WTC11 (cell line): ENCODE results near the gene ARPC1A. TPM values are rescaled to one million over a fixed set of nuclear protein-coding genes. Genes with fewer than 3 reads are reported as not detected.
A peak's percentile ranks its signal among the peaks of the same experiment; 100 is the strongest.

Experiments used
- ATAC-seq: fragments of 200-7000 bp; cut with Tn5 transposase; 2 replicates; pipeline ENCODE4 v1.10.0; 2021; ENCODE audit warnings: mild to moderate bottlenecking, moderate library complexity
- CTCF ChIA-PET: fragments of 300-600 bp; sonication (Branson Sonifier 250); formaldehyde crosslinking; loops from one replicate; lab custom pipeline; 2021; ENCODE audit warnings: antibody characterized with exemption; lab: Charles Lee
- POLR2A ChIA-PET: fragments of 350-600 bp; sonication (Branson Sonifier 250); formaldehyde crosslinking; loops from one replicate; lab custom pipeline; 2021; ENCODE audit warnings: antibody characterized with exemption; lab: Charles Lee
- DNase-seq: peaks from one replicate; pipeline ENCODE4 v3.0.0; 2021; ENCODE audit warnings: low spot score
- H3K27ac Mint-ChIP-seq: 2 replicates; pipeline ENCODE4 v1.8.0; 2021; ENCODE audit warnings: mixed read lengths
- H3K27me3 Mint-ChIP-seq: 2 replicates; pipeline ENCODE4 v1.8.0; 2021; ENCODE audit warnings: low read depth, mild to moderate bottlenecking, moderate library complexity, mixed read lengths
- H3K36me3 Mint-ChIP-seq: 2 replicates; pipeline ENCODE4 v1.8.0; 2021; ENCODE audit warnings: mixed read lengths
- H3K4me1 Mint-ChIP-seq: 2 replicates; pipeline ENCODE4 v1.8.0; 2022; ENCODE audit warnings: mixed read lengths
- H3K4me3 Mint-ChIP-seq: 2 replicates; pipeline ENCODE4 v1.8.0; 2021; ENCODE audit warnings: mild to moderate bottlenecking, moderate library complexity, mixed read lengths
- H3K9me3 Mint-ChIP-seq: 2 replicates; pipeline ENCODE4 v1.8.0; 2021; ENCODE audit warnings: mixed read lengths
- ATF1 ChIP-seq: sonication (generic); formaldehyde crosslinking; IDR thresholded peaks from 2 replicates; pipeline ENCODE4 v1.8.1; 2023; ENCODE audit warnings: mild to moderate bottlenecking, moderate library complexity, missing genetic modification reagents
- CREM ChIP-seq: sonication (generic); formaldehyde crosslinking; IDR thresholded peaks from 2 replicates; pipeline ENCODE4 v1.8.1; 2022; ENCODE audit warnings: mild to moderate bottlenecking, missing genetic modification reagents, moderate library complexity
- ERG ChIP-seq: fragments of 250-450 bp; sonication (Bioruptor Pico); IDR thresholded peaks from 2 replicates; pipeline ENCODE4 v1.8.0; 2021; ENCODE audit warnings: mild to moderate bottlenecking
- GABPB1 ChIP-seq: sonication (generic); formaldehyde crosslinking; IDR thresholded peaks from 2 replicates; pipeline ENCODE4 v1.8.1; 2023; ENCODE audit warnings: mild to moderate bottlenecking, missing genetic modification reagents
- IRF2 ChIP-seq: sonication (generic); formaldehyde crosslinking; IDR thresholded peaks from 2 replicates; pipeline ENCODE4 v1.8.0; 2022; ENCODE audit warnings: low read depth, missing genetic modification reagents, borderline replicate concordance
- SP1 ChIP-seq: sonication (generic); formaldehyde crosslinking; conservative IDR thresholded peaks from 2 replicates; pipeline ENCODE4 v1.8.1; 2022; ENCODE audit warnings: missing genetic modification reagents
- TEAD4 ChIP-seq: sonication (generic); formaldehyde crosslinking; IDR thresholded peaks from 2 replicates; pipeline ENCODE4 v1.8.0; 2022; ENCODE audit warnings: mild to moderate bottlenecking, missing genetic modification reagents
- ZBTB43 ChIP-seq: sonication (generic); formaldehyde crosslinking; IDR thresholded peaks from 2 replicates; pipeline ENCODE4 v1.8.1; 2023; ENCODE audit warnings: mild to moderate bottlenecking, missing genetic modification reagents
- ZNF219 ChIP-seq: sonication (generic); formaldehyde crosslinking; IDR thresholded peaks from 2 replicates; pipeline ENCODE4 v1.8.0; 2023; ENCODE audit warnings: missing genetic modification reagents, mild to moderate bottlenecking, borderline replicate concordance
- total RNA-seq: library from RNA; stranded (reverse); gene quantifications from 3 replicates; pipeline ENCODE4 v1.2.3, GENCODE V29; 2021
- TF ChIP-seq, protein P1 (sequence below): fragments of 250-450 bp; sonication (Bioruptor Pico); IDR thresholded peaks from 2 replicates; pipeline ENCODE4 v1.9.0; 2021; ENCODE audit warnings: mild to moderate bottlenecking
- TF ChIP-seq, protein P2 (sequence below): fragments of 250-450 bp; sonication (Bioruptor Pico); conservative IDR thresholded peaks from 2 replicates; pipeline ENCODE4 v1.9.0; 2021; ENCODE audit warnings: mild to moderate bottlenecking
- TF ChIP-seq, protein P3 (sequence below): sonication (generic); formaldehyde crosslinking; IDR thresholded peaks from 2 replicates; pipeline ENCODE4 v1.8.0; 2022; ENCODE audit warnings: mild to moderate bottlenecking, missing genetic modification reagents
- TF ChIP-seq, protein P4 (sequence below): sonication (generic); formaldehyde crosslinking; IDR thresholded peaks from 2 replicates; pipeline ENCODE4 v1.8.1; 2023; ENCODE audit warnings: mild to moderate bottlenecking, moderate library complexity, missing genetic modification reagents

ARPC1A gene
- total RNA-seq, 1 experiment from 2014 or later = 149 TPM

DNA sequence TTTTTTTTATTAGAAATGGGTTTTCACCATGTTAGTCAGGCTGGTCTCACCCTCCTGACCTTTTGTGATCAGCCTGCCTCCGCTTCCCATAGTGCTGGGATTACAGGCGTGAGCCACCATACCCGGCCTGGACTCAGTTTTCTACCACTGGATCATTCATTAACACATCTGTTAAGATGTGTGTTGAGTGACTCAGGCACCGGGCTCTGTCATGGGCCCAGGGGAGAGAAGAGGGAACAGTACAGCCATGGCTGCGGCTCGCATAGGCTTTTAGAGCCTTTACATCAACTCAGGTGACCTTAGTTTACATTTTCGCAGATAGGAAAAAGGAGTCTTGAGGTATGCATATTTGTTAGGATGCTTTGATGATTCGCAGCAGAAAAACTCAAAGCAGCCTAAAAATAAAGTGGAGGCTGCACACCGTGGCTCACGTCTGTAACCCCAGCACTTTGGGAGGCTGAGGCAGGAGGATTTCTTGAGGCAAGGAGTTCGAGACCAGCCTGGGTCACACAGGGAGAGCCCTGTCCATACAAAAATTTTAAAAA is 45.8 kb downstream of the ARPC1A start:
- no peak for DNase-seq
- H3K27ac Mint-ChIP-seq = no peak overlapping the region
- TF ChIP-seq TEAD4 (CRISPR knock-in tag) (no peak), SP1 (no peak)
- TF ChIP-seq, protein P1, sequence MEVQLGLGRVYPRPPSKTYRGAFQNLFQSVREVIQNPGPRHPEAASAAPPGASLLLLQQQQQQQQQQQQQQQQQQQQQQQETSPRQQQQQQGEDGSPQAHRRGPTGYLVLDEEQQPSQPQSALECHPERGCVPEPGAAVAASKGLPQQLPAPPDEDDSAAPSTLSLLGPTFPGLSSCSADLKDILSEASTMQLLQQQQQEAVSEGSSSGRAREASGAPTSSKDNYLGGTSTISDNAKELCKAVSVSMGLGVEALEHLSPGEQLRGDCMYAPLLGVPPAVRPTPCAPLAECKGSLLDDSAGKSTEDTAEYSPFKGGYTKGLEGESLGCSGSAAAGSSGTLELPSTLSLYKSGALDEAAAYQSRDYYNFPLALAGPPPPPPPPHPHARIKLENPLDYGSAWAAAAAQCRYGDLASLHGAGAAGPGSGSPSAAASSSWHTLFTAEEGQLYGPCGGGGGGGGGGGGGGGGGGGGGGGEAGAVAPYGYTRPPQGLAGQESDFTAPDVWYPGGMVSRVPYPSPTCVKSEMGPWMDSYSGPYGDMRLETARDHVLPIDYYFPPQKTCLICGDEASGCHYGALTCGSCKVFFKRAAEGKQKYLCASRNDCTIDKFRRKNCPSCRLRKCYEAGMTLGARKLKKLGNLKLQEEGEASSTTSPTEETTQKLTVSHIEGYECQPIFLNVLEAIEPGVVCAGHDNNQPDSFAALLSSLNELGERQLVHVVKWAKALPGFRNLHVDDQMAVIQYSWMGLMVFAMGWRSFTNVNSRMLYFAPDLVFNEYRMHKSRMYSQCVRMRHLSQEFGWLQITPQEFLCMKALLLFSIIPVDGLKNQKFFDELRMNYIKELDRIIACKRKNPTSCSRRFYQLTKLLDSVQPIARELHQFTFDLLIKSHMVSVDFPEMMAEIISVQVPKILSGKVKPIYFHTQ = no peak
- TF ChIP-seq, protein P2, sequence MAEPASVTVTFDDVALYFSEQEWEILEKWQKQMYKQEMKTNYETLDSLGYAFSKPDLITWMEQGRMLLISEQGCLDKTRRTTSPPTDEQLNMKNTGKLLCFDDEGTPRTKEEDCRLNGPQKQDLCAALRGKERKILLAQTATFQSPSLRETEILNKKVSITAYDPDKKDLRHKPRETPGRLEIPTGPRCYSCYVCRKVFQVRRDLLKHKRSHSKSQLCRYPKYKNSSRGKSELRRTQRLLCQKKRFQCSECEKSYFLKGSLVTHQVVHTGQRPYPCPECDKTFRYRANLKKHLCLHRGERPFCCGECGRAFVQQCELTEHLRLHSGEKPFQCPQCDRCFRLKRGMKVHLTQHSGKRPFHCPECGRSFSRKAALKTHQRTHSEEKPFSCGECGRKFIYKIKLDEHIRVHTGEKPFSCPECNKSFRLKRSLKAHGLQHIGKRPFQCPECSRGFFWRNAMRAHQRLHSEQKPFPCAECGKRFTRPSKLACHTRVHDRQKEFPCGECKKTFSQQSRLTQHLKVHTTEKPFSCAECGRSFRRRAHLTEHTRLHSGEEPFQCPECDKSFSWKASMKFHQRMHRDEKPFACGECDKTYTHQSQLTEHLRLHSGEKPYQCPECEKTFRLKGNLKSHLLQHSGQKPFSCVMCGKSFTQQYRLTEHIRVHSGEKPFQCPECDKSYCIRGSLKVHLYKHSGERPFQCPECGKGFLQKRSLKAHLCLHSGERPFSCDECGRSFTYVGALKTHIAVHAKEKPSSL (CRISPR knock-in tag) = no peak
- CTCF ChIA-PET = no interaction called here
- no peaks in the 10 kb centered on the region for H3K36me3 Mint-ChIP-seq
- H3K4me1 Mint-ChIP-seq = peaks cover 16% of the 10 kb centered on the region
- H3K4me3 Mint-ChIP-seq = no peak overlapping the region
- peaks cover 12% of the 10 kb centered on the region for H3K27me3 Mint-ChIP-seq
- no peak for ATAC-seq
- H3K9me3 Mint-ChIP-seq = no peaks in the 10 kb centered on the region
- POLR2A ChIA-PET = interaction anchor here (2.0 kb wide), 1 partner anchor 22 kb away, joined by 8 read pairs; no protein-coding TSS in a partner anchor

- ChIA-PET POLR2A (interaction anchor here (0.5 to 2.0 kb wide), 3 partner anchors 15 to 36 kb away, joined by 3 to 8 read pairs (median 3); partner anchors contain the start of genes BUD31 and PDAP1), CTCF (interaction anchor here (0.7 to 2.7 kb wide), 3 partner anchors 13 to 62 kb away, joined by 3 to 10 read pairs (median 9); no protein-coding TSS in a partner anchor)
- peaks cover under 1% of the 10 kb centered on the region for H3K36me3 Mint-ChIP-seq
- no peak overlapping the region; the same call in 1 of the 2 replicates for H3K27ac Mint-ChIP-seq
- H3K4me1 Mint-ChIP-seq = peaks cover 10% of the 10 kb centered on the region
- no peak for TF ChIP-seq ZBTB43 (CRISPR knock-in tag)
- TF ChIP-seq GABPB1 (CRISPR knock-in tag) = peak; percentile 43; the same call in 1 of the 2 replicates
- no peaks in the 10 kb centered on the region for H3K9me3 Mint-ChIP-seq
- ATAC-seq (no peak), DNase-seq (no peak)
- peaks cover 12% of the 10 kb centered on the region for H3K27me3 Mint-ChIP-seq
- H3K4me3 Mint-ChIP-seq = peak overlapping the region; percentile 84
Measured at GRCh38 chr7:99372275-99373090, 46.8 kb downstream of the ARPC1A start.

- no peak for ATAC-seq
- POLR2A ChIA-PET = interaction anchor here (0.5 to 2.0 kb wide), 9 partner anchors 14 to 357 kb away, joined by 3 to 14 read pairs (median 3); partner anchors contain the start of genes BUD31 and PDAP1
- Mint-ChIP-seq H3K27me3 (peaks cover 12% of the 10 kb centered on the region), H3K27ac (peak overlapping the region; percentile 65; the same call in 1 of the 2 replicates), H3K4me1 (peaks cover 10% of the 10 kb centered on the region), H3K4me3 (peak overlapping the region; percentile 84), H3K9me3 (no peaks in the 10 kb centered on the region), H3K36me3 (peaks cover 6% of the 10 kb centered on the region)
- no peak for DNase-seq
- CTCF ChIA-PET = interaction anchor here (1.0 to 2.7 kb wide), 4 partner anchors 8 to 152 kb away, joined by 4 to 10 read pairs (median 9); no protein-coding TSS in a partner anchor
- no peak for TF ChIP-seq ZBTB43 (CRISPR knock-in tag)
- no peak for TF ChIP-seq ERG (CRISPR knock-in tag)
- TF ChIP-seq, protein P3, sequence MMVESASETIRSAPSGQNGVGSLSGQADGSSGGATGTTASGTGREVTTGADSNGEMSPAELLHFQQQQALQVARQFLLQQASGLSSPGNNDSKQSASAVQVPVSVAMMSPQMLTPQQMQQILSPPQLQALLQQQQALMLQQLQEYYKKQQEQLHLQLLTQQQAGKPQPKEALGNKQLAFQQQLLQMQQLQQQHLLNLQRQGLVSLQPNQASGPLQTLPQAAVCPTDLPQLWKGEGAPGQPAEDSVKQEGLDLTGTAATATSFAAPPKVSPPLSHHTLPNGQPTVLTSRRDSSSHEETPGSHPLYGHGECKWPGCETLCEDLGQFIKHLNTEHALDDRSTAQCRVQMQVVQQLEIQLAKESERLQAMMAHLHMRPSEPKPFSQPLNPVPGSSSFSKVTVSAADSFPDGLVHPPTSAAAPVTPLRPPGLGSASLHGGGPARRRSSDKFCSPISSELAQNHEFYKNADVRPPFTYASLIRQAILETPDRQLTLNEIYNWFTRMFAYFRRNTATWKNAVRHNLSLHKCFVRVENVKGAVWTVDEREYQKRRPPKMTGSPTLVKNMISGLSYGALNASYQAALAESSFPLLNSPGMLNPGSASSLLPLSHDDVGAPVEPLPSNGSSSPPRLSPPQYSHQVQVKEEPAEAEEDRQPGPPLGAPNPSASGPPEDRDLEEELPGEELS (CRISPR knock-in tag) = no peak
- TF ChIP-seq IRF2 (CRISPR knock-in tag) = no peak
- no peak for TF ChIP-seq ATF1 (CRISPR knock-in tag)
- TF ChIP-seq, protein P4, sequence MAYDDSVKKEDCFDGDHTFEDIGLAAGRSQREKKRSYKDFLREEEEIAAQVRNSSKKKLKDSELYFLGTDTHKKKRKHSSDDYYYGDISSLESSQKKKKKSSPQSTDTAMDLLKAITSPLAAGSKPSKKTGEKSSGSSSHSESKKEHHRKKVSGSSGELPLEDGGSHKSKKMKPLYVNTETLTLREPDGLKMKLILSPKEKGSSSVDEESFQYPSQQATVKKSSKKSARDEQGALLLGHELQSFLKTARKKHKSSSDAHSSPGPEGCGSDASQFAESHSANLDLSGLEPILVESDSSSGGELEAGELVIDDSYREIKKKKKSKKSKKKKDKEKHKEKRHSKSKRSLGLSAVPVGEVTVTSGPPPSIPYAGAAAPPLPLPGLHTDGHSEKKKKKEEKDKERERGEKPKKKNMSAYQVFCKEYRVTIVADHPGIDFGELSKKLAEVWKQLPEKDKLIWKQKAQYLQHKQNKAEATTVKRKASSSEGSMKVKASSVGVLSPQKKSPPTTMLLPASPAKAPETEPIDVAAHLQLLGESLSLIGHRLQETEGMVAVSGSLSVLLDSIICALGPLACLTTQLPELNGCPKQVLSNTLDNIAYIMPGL (CRISPR knock-in tag) = no peak
- no peak for TF ChIP-seq CREM (CRISPR knock-in tag)
- no peak for TF ChIP-seq ZNF219
Measured at GRCh38 chr7:99373091-99374066, 47.7 kb downstream of the ARPC1A start.
